T-helper 22 cell (primary cell): ENCODE measurements around the gene MEF2D.

Experiments
- DNase-seq: peaks from one replicate; pipeline ENCODE4 v3.0.0-alpha.2; 2020; ENCODE audit warnings: low read depth

Gene MEF2D

DNA sequence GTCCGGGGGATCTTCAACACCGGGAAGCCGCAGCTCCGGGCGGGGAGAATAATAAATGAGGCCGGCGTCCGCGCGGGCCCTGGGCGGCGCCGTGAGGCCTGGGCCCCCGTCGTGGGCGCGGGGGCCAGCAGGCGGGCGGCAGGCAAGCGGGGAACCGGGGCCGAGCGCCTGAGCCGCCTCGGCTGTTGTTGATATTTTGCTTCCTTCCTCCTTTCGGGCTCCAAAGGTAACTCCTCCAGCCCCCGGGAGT, at the start of gene MEF2D:
Gene MEF2D, minus strand, starts transcription at position 233 of the 250 bp plus-strand sequence. CDS start 17,483 bp downstream, outside the sequence.
- DNase-seq, result no peak

DNA sequence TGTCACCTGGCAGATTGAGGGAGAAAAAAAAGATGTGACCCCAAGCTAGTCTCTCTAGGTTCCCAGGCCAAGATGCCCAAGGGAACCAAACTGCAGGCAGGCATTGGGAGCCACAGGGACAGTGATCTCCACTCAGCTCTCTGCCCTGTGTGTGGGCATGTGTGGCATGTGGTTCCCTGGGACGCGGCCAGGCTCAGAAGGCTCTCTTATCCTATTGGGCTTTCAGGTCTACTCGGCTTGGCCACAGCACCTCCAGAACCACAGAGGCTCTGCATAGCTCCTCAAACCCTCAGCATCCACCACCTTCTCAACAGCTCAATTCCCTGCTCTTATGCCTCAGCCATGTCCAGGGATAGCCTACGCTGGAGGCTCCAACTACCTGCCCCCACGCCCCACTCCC, 49.8 kb upstream of the MEF2D start:
- DNase-seq, result no peak

DNA sequence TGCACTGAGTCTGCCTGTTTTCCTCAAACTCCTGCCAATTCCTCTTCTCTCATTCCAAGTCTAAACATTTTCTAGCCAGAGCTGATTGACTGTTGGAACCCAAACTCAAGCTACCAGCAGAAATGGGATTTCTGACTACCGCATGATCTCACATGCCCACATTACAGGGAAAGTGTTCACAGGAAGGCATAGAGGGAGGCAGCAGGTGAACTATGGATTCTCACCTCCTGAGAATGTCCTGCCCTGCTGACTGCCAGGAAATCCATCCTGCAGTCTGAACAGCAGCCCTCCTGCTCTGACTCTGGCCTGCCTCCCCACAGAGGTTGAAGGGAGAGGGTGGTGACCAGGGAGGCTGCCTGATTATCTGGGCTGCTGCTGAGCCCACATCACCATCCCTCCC, 49.3 kb upstream of the MEF2D start:
- DNase-seq, result no peak

DNA sequence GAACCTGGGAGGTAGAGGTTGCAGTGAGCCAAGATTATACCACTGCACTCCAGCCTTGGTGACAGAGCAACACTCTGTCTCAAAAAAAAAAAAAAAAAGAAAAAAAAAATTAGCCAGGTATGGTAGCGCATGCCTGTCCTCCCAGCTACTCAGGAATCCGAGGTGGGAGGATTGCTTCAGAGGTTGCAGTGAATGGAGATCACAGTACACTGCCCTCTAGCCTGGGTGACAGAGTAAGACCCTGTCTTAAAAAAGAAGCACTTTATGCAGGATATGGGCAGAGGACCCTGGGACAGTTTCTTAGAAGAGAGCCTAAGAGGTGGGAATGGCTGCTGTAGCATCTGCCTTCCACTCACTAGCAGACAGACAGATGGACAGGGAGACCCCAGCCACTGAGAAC, 48.8 kb upstream of the MEF2D start:
- no peak for DNase-seq

DNA sequence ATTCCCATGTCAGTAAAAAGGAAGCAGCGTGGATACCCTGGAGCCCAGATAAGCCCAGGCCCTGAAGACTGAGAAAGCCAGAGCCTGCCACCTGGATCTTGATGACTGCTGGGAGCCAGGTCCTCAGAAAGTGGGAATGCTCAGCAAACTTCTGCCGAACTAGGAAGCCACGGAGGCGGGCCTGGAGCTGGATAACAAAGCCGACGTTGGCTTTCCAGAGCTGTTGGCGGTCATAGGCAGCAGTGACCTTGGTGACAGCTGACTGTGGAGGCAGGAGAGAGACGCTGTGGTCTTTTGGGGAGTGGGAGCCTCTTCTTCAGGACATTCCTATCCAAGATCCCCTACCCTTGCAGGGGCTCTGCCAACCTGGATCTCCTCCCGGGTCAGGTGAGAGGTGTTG, 47.4 kb upstream of the MEF2D start:
- no peak for DNase-seq

DNA sequence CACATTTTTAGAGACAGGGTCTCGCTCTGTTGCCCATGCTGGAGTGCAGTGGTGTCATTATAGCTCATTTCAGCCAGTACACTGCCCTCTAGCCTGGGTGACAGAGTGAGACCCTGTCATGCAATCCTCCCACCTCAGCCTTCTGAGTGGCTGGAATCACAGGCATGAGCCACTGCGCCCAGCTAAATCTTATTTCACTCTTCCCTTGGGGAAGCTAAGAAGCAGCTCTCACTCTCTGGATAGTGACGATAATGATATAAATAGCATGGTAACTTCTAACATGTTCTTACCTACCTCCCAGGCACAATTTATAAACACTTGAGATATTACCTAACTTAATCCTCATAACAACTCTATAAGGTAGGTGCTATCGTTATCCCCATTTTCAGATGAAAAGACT, 46.9 kb upstream of the MEF2D start:
- no peak for DNase-seq

DNA sequence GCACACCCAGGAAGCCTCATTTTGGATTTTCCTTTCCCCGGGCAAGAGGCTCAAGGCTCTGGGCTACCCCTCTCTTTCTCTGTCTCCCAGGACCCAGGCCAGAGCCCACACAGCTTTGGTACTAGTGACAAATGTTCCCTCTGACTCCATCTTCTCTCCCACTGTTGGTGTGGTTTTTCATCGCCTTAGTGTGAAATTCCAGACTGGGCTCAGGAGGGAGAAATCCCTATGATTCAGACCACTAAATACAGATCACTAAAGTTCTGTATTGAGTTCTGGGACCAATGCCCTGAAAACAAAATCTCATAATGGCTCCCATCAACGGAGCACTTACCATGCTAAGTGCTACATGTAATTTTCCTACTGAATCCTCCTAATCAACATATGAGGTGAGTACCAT, 45.7 kb upstream of the MEF2D start:
- DNase-seq, result no peak

DNA sequence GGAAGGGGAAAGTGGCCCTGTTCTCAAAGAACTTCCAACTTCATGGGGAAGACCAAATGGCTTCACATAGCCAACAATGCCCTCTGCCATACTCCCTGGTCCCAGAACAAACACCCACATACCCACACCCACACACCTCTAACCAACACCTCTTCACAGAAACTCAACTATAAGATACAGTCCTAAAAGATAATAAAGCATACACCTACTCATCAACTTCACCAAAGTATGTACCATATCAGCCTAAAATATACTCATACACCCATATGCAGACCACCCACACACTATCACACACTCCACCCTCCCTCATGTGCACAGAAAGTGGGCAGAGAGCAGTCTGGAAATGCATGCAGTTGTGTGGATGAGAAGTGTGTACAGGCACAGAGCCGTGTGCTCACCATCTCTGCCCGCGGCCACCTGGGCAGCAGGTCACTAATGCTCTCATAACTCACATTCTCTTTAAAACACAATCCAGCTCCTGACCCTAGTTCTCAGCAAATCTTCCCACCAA, 44.1 kb upstream of the MEF2D start:
- no peak for DNase-seq

DNA sequence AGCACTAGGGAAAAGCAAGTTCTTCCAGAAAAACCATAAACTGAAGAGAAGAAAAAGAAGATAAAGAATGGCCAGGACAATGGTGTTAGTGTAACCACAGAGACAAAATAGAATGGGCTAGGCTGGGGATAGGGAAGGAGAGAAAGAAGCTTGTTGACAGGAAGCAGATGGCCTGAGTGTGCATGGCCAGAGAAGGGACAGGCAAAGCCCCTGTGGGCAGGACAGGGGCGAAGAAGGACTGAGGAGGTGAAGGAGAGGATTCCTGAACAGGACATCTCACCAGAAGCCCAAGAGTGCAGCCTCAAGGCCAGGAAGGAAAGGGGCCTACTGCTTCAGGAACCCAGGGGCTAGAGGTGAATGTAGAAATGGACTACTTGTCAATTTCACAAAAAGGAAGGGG, 42.5 kb upstream of the MEF2D start:
- DNase-seq, result no peak

DNA sequence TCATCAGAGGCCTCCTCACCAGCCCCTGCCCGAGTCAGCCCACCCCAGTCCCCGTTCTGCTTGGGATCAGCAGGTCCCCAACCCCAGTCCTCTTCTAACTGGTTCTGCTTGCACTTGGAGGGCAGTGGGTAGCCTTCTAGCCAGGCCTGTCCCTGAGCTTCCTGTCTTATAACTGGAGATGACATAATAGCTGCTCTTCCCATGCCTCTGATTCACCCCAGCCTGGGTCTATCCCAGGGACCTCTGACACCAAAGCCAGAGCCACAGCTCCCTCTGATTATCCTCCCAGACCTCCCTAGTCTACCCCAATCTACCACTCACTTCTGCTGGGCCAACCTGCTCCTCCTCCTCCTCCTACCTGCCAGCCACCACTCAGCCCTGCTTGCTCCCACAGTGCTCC, 40.4 kb upstream of the MEF2D start:
- no peak for DNase-seq

DNA sequence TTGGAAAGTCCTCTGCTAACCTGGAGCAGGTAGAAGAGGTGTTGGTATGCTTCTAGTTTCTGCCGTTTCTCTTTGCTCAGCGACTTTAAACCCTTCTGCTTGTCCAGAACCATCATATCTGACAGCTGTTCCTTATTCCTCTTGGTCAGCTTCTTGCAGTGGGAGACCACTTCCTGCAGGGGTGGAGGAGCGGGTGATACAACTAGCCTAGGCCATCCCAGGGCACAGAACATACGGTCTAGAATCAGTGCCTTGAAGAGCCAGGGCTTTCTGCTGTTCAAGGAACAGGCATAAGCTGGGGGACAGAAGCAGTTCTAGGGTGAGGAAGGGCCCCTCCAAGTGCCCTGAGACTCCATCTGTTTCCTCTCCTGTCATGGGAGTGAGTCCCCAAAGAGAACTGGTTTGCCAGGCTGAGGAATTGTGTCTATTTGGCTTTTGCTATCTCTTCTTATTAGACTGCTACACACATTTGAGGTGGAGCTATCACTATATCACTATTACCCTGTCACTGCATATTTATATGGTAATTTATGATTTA, 39.3 kb upstream of the MEF2D start:
- DNase-seq, result no peak

DNA sequence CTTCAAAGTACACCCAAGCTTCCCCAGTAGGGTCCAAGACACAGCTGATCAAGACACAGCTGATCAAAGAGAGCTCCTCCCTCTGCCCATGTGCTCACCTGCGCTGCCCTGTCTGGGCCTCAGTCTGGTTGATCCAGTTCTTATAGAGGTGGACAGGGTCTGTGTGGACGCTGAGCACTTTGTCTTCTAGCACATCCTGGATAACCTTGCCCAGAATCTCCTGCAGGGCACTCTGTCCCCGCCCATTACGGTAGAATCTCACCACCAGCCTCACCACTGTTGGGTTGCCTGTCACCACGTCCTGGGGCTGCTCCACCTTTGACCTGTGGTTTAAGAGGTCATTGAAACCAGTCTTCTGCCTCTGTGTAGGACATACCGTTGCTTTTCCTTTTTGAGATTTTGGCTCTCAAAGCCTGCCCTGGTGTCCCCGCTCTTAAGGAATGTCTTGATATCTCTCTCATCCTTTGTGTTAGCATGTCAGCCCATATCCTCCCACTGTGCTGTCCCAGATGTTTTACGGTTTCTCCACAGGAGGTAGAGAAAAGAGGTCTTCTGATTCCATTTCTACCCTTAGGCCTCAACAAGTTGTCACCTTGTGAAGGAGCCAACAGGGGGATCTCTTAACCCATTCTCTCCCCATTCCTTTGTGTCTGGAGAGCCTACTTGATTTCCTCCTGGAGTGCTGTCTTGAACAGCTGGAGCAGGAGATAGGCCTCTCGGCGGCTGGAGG, 38.3 kb upstream of the MEF2D start:
- no peak for DNase-seq

DNA sequence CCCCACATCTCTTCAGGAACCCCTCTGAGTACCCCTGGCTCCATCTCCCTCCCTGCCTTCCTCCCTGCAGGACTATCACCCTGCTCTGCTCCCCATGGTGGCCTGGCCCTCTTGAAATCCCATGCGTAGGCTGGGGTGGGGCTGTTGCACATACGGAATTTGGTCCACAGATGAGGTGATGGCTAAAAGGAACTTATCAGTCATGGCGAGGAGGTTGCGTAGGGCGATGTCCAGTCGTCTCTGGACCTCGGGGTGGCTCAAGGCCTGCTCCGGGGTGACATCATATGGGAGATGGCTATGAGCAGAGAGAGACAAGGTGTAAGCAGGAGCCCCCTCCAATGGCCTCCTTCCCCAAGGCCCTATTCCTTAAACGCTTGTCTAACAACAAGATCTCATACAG, 36.5 kb upstream of the MEF2D start:
- DNase-seq, result no peak

DNA sequence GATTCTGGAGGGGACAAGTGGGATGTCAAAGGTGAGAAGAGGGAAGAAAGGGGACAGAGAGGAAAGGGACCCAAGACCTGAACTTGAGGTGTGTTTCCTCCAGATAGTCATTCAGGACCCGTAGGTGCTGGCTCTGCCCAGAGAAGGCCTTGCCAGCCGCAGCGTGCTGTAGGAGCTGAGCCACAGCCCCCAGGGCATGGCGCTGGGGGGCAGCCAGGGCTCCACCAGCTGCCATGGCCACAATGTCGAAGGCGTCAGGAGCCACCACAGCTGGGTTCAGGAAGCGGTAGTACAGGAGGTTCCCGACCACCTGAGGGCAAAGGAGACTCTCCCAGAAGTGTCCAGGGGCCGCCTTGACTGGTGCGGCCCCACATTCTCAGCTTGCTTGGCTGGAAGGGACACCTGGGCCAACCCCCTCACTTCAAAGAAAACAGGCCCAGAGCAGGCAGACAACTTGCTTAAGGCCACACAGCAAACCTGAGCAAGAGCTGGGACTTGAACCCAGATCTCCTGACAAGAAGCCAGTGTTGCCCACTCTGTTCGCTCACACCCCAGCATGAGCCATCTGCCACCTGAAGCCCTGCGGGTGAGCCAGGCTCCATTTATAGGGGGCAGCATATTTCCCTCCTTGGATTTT, 34.0 kb upstream of the MEF2D start:
- no peak for DNase-seq

DNA sequence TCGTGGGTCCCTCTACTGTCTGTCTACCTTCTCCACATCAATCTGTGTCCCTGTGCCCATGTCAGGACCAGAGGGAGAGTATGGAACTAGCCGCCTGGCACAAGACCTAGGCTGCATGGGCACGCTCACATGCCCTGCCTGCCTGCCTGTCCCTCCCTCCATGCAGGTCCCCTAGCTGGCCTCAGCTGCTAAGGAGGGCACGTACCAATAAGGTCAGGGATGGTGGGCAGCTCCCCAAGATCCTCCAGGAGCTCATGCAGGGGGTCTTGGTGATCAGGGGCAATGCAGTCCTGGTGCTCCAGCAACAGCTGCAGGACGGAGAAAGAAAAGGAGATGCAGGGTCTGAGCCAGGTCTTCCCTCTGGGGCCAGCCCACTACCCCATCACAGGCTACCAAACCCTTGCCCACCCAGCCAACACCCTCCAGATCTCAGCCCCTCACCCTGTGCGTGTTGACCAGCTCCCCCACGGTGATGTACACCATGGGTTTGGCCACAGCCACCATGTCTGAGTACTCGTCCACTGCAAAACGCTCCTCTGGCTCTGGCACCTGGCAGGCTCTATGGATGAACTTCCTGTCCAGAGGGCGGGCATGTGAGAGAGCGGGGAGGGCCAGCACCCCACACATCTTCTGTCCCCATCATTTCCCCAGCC, 33.1 kb upstream of the MEF2D start:
- no peak for DNase-seq

DNA sequence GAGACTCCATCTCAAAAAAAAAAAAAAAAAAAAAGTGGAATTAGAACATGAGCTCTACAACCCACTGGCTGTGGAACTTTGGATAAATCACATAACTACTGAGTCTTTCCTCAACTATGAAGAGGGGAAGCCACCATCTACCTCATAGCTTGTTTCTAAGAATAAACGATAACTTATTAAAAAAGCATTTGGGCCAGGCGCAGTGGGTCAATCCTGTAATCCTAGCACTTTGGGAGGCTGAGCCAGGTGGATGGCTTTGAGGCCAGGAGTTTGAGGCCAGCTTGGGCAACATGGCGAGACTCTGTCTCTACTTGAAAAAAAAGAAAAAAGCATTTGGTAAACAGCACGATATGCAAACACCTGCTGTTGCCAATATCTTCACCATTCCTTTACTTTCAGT, 31.8 kb upstream of the MEF2D start:
- no peak for DNase-seq

DNA sequence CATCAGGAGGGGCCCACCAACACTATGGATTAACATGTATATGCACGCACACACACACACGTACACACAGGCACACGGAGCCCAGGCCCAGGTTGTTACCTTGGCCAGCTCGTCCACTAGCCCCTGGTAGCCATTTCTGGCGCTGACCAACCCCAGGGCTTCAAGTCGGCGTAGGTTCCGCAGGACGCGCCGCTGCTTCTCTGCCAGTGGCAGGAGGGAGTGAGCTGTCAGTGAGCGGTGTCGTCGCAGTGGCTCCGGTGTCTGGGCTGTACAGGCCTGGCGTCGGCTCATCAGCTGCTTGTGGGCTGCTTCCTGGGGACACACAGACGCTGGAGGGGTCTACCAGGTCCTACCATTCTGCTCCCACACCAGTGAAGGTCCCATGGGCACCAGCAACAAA, 29.4 kb upstream of the MEF2D start:
- DNase-seq, result no peak

DNA sequence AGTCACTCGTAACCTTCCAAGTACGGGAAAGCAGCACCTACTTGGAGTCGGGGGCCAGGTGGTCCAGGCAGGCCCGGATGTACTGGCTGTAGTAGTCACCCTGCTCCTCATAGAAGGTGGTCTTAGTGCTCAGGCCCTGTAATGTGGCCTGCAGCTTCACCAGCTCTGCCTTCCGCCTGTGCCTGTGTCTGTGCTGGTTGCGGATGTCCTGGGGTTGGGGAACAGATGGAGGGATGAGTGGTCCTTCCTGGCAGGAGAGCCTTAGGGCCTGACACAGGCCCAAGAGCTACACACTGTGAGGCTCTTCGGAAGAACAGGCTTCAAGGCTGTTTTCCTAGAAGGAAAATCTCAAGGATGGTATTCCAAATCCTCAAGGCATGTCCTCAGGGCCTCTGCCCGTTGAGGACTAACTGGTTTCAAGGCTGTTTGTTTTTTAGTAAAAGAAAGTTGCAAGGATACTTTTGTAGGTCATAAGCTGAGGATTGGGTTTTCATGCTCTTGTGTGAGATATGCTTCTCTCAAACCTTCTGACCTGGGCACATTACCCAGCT, 28.4 kb upstream of the MEF2D start:
- no peak for DNase-seq

DNA sequence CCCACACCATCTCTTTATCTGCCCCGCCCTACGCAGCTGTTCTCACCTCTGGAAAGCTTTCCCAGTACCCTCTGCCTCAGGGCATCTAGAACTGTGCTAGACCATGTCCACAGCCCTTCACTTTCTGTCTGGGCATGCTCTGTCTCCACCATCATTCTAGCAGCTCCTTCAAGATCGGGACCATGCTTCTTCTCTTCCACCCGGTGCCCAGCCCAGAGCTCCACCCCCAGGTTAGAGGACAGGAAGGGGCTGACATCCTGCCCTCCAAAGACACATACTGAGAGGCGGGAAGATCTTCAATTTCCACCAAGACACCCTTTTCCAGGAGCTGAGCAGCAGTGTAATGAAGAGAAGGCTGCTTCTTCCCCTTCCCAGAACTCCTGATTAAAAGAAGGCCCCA, 27.7 kb upstream of the MEF2D start:
- DNase-seq, result no peak

DNA sequence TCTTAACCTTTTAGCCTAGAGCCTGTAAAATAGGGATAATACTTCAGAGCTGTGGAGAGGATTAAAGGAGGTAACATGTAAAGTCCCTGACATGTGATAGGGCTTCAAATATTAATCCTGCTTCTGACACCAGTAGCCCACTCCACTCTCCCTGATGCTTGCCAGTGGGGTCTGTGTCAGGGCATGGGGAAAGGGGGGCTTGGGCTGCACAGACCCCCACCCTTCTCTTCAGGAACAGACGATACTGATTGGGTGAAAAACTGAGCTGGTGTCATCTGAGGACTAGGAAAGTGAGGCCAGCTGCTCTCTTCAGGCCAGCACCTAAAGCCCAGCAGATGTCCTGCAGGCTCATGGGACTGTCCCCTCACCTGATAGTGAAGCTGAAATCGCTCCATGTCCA, 27.0 kb upstream of the MEF2D start:
- DNase-seq, result no peak

DNA sequence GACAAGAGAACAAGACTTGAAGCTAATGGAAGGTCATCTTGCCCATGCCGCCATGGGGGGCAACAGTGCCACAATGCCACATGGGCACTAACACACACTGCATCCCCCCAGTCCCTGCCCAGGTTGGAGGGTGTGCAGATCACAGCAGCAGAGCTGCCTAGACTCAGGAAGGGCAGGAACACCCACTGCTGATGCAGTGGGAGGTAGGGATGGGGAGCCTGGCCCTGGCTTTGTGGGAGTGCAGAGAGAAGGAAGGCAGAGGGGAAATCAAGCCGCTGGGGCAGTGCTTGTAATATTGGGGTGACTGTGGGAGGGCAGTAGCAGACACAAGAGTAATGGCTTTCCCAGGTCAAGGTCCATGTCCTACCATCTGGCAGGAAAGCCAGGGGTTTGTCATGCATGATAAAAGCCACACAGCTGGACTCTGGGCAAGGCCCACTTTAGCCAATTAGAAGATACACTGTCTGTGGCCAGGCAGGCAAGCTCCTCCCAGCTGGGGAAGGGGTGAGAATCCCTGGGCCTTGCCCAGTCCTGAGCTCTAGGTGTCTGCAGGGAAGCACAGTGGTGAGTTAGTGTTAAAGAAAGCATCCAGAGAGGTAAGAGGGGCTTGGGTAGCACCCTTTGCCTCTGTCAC, 25.4 kb upstream of the MEF2D start:
- no peak for DNase-seq

DNA sequence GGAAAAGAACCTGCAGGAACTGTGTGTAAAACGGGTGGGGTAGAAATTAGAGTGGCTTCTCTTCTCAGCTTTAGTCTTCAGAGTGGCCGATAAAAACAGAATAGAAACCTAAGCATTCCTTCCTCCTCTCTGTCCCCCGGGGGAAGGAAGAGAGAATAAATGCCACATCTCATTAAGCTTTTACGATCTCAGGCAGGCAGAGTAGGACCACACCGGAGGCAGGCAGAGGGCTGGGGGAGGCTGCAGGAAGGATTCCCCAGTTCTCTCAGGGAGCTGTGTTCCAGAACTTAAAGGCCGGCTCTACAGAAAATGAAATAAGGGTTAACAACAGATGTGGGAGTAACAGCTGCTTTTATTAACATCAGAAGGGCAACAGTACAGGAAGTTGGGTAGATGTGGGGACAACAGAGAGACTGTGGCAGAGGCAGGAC, 24.5 kb upstream of the MEF2D start:
- DNase-seq, result no peak

DNA sequence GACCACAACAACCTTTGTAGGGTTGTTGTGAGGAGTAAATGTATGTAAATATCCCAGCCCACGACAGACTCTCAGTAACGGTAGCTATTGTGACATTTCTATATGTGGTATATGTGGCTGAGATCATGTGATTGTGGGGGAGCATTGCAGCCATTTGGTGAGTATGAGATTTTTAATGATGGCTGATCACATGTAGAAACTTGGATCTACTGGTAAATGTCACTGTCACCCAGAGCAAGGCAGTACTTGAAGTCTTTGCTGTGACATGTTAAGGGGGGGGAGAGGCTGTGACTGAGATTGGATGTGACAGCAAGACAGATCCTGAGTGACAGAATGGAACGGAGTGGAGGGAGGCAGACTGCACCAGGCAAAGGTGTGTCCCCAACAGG, 23.9 kb upstream of the MEF2D start:
- no peak for DNase-seq
